ENCODE results near the gene ELAVL3.
"Not testable (repeated sequence)": the region's sequence is repeated elsewhere in the genome, so short reads cannot be mapped to it uniquely, and the experiment has no call there.

ELAVL3 gene

DNA sequence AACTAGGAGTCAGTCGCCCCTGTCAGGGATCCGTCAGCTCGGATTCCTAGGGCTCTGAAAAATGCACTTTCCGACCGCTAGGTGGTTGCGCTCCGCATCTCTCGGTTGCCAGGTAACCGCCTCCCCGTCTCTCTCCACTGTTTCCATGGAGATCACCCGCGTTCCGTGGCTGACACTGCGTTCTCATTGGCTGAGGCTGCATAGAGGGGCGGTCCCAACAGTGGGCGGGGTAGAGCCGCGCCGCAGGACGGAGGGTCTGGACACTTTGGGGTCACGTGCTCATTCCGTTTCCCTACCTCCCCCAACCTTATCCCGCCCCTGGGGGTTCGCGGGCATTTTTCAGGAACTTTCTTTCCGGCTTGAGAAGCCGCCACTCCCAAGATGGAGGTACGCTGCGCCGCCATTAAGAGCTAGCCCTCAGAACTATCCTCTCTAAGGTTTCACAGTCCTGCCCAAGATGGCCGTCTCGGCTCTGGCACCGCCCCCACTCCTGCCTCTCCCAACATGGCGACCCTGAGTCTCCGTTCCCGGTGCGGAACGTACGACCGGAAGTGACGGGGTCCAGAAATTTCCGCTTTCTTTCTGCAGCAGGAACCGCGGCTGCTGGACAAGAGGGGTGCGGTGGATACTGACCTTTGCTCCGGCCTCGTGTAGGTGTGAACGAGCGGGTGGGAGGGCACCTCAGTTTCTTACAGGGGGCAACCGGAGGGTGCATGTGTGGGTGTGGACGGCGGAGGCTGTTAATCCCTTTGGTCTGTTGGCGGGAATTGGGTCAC lies 45.6 kb downstream of the ELAVL3 start, which contains the start of the genes ODAD3 and PRKCSH:
Gene ODAD3 (minus strand): TSS at position 65 of the 776 bp plus-strand sequence. CDS start 105 bp downstream, outside the sequence.
Gene PRKCSH (plus strand): TSS at position 579 of the 776 bp plus-strand sequence. CDS start 483 bp downstream, outside the sequence.
- peak; percentile 100 for DNase-seq

DNA sequence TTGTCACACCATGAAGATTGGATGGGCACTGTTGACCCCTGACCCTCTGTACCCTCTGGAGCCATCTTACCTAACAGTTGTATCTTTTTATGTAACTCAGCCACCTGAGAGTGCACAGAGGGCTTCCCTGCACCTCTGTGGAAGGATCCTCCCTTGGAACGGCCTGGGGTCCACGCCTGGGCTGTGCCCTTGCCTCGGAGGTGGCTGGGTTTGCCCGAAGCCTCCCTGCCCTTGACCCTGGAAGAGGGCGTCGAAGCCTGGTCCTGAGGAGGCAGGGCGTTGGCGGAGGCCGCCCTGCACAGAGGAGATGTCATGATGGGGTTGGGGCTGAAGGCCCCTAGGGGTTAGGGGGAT lies 46.2 kb downstream of the ELAVL3 start:
- no peak for DNase-seq

DNA sequence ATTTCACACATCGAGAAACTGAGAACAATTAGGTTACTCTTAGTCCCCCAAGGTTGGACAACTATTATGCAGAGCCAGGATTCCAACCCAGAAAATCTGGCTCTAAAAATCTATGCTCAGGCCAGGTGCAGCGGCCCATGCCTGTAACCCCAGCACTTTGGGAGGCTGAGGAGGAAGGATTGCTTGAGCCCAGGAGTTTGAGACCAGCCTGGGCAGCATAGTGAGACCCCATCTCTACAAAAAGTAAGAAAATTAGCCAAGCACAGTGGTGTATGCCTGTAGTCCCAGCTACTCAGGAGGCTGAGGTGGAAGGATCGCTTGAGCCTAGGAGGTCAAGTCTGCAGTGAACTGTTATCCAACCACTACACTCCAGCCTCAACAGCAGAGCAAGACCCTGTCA lies 47.3 kb downstream of the ELAVL3 start:
- DNase-seq, result not testable (repeated sequence)

DNA sequence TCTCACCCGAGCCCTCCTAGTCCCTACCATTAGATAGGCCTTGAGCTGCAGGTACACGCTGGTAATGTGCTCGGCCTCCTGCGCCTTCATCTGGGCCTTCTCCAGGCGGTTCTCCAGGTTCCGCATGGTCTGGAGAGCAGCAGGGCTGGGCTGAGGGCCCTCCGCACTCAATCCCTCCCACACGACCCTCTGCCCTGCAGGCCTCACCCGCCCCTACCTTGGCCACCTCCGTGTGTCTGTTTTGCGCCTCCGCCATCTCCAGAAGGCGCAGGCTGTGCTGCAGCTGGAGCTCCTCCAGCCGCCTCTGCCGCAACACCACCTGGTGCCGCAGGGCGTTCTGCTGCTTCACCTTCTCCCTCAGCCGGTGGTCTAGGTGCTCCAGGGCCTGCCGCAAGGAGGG lies 54.2 kb downstream of the ELAVL3 start:
- no peak for DNase-seq

DNA sequence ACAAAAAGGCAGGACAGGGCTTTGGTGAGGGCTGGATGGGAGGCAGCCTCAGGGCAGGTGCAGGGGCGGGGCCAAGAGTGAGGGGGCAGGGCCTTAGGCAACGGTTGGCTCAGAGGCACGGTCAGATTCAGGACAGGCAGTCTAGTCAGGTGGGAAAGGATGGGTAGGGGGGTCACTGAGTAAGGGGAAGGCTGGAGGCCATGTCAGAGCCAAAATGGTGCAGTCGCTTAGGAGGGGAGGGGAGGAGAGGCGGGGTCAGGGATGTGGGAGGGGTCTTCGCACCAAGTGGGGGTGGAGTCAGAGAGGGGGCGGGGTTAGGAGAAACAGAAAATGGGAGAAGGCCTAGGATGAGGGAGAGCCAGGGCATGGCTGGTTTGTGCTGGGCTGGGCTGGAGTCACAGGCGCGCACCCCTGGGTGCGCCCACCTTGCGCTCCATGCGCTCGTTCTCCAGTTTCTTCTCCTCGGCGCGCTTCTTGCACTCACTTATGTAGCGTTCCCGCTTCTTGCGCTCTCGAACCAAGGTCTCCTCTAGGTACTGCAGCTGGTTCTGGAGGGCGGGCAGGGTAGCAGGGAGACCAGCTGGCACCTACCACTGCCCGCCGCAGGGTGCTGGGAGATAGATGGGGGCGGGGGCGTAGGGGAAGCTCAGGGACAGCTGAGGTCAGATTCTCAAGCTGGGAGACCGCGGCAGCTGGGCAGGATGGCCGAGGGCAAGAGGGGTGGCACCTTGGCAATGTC lies 55.0 kb downstream of the ELAVL3 start:
- DNase-seq, result no peak

DNA sequence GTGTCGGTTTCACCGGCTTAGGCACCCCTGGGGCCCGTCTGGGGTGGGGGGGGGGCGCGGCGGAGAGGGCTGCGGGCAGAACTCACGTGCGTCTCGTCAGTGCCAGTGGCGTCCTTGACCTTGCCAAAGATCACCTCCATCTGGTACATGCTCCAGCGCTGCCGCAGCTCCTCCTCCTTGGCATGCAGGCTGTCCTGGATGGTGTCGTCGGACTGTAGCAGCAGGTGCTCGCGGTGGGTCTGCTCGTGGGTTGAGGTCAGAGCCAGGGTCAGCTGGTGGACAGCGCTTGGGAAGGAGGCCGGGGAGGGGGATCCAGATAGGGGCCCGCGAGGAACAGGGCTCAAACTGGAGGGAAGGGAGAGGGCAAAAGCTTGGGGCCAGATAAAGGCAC lies 57.1 kb downstream of the ELAVL3 start:
- DNase-seq, result no peak

DNA sequence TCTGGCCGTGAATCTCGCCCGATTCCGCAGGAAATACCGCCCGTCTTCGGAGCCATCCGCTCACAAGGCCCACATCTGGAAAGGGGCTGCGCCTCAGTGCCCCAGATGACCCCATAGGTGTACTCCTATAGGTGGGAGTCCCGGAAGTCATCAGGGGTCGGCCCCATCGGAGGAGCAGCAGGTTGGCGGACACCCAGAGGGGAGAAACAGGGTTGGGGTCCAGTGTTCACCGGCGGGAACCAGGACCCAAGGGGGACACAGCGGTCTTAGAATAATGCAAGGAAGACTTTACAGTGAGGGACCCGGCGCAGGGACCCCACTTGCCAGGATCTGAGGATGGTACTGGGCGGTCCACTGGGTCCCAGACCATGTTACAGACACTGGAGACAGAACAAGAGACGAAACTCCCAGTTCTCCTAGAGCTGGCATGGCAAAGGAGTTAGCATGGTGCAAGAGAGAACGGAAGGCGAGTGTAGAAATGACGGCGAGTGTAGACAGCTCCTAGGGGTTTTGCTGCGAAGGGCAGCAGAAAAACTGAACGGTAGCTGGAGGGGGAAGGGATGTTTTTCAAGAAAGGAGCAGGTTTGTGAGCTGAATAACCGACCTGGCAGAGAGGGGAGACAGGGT lies 57.6 kb downstream of the ELAVL3 start:
- no peak for DNase-seq

DNA sequence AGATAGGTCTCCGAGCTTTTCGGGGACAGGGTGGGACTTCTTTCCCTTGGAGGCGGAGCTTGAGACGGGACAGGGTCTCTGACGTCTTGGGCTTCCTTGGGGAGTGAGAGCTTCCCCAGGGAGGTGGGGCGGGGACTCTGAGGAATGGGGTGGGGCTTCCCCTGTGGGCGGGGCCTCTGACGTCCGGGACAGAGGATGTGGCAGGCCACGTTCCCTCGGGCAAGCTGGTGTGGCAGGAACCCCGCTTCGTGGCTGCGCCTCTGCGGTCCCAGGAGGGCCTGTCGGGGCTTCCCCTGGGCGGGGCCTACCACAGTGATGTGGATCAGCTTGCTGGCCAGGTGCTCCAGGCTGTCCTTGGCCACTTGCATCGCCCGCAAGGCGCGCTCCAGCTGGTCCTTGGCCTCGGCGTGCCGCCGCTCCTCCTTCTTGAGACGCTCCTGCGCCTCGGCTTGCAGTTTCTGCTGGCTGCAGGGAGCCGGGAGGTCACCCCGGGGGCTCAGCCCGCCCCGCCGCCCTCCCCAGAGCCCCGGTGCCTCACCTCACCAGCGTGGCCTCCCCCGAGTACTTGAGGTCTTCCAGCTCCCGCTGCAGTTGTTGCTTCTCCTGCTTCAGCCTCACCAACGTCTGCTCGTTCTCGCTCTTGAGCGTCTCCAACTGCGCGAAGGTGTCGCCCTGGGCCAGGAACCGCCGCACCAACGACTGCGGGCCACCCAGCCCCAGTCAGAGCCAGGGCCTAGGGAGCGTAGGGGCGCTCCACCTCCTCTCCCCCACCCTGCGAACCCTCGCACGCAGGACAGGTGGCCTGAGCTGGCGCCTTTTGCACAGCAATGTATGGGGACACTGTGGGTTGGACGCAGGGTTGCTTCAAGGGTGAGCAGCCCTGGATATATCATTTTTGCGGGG lies 58.4 kb downstream of the ELAVL3 start:
- peak; percentile 33 for DNase-seq

DNA sequence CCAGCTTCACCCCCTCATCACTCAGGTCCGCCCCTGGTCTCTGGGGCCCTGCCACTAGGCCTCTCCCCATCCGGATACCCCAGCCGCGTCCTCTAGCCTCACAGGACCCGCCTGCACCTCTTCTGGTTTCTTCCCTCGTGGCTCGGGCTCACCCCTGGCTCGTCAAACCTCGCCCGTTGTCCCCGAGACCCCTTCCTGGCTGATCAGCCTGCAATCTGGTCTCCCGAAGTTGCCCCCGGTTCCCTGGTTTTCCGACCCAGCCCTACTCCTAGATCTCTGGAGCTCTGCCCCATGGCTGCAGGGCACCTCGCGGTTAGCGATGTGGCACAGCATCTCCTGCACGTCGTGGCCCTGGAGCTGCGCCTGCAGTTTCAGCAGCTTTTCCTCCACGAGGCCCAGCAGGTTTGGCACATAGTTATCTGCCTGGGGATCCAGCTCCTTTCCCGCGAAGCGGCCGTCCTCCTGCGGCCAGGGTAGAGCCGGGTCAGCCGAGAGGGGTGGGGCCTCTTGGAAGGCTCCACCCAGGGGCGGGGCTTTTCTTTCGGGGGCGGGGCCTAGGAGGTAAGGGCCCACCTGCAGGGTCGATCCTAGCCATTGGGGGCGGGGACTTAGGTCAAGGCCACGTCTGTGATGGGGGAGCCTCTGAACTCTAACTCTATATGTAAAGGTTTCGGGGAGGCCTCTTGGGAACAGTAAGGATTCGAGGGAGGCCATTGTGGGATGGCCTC lies 59.3 kb downstream of the ELAVL3 start:
- DNase-seq, result no peak

DNA sequence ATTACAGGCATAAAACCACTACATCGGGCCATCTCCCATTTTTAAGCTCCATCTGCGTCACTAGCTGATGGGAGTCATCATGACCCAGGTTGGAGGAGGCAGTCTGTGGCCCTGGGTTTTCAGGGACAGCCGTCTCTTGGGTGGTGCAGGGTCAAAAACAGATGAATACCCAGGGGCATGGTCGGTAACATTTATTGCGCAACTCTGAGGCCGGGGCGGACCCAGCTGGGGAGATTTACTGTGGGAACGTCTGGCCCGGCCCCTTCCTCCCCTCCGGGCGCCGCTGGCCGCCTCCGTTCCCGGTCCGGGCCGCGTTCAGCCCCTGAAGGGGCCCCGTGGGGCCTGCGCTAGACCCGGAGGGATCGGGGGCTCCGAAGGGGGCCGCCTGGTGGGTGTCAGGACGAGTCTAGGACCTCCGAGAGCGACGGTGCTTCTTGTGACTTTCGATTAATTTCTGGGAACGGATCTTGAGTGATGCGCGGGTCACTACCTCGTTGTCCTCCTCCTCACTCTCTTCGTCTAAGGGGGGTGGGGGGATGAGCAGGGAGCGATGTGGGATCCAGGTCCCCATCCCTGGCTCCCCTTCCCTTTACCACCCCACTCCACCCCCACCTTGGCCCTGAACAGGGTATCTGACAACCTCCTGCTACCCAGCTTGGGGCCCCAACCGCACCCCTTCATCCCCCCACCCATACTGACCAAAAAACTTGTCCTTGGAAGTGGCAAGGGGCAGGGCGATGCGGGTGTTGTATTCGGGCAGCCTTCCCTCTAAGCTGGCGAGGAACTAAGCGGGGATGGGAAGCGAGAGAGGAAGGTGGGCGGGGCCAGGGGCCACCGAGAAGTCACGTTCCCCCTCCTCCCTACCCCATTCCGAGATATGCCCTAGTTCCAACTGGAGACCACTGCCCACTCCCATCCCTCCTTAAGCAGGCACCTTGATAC lies 60.1 kb downstream of the ELAVL3 start:
- no peak for DNase-seq

DNA sequence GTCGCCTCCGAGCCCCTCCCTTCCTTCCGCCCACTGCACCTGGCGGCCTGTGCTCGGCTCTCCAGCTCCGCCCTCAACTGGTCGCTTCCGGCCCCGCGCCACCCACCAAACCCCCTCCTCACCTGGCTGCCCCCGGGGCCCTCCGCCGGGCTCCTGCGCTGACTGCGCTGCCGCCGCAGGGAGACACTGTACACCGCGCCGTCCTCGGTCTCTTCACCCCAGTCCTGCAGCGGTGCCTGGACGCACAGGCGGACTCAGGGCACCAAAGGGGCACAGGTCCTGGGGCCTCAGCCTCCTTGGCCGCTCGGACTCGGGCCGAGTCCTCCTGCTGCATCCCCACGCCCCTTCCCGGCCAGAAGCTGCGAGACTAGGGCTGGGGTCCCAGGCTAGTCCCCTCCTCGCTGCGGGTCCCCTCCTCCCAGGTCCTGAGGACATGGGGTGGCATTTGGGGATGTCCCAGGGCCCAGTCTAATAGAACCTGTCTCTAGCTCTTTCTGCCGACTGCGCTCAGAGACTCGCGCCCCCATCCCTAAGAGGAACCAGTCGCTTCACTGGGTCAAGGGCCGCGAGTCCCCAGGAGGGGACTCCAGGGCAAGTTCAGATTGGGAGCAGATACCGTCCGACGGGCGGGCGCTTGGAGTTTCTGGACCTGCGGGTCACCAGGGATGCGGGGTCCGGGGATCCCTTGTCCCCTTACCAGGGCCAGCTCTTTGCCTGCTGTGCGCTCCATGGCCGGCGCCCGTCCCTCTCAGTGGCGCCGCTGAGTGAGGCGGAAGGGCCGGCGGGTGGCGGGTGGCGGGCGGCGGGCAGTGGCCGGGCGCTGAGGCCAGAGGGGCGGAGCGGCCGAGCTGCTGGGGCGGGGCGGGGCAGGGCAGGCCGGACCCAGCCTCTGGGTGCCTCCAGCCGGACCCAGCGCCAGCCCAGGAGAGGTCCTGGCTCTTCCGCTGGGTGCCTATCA lies 62.0 kb downstream of the ELAVL3 start, which contains the start of gene RGL3:
Gene RGL3 (minus strand): TSS at position 766 of the 958 bp plus-strand sequence. CDS start 36 bp downstream, at position 730.
- no peak for DNase-seq

DNA sequence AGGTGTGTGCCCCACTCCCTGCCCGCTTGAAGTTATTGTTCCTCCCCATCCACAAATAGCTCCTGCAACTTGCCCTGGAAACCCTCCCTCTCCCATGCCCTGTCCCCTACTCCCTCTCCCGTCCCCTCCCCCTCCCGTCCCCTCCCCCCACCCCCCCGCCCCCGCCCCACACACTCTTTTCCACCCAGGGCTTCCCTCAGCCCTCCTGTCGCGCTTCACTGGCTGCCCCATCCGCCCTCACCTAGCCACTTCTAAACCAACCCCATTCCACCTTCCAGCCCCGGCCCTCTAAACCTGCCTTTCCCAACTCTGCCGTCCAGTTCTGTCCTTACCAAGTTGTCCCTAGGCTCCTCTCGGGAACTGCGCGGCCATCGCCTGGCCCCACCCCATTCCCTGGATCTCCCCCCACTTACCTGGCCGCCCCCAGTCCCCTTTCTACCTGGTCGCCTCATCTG lies 62.7 kb downstream of the ELAVL3 start:
- no peak for DNase-seq

DNA sequence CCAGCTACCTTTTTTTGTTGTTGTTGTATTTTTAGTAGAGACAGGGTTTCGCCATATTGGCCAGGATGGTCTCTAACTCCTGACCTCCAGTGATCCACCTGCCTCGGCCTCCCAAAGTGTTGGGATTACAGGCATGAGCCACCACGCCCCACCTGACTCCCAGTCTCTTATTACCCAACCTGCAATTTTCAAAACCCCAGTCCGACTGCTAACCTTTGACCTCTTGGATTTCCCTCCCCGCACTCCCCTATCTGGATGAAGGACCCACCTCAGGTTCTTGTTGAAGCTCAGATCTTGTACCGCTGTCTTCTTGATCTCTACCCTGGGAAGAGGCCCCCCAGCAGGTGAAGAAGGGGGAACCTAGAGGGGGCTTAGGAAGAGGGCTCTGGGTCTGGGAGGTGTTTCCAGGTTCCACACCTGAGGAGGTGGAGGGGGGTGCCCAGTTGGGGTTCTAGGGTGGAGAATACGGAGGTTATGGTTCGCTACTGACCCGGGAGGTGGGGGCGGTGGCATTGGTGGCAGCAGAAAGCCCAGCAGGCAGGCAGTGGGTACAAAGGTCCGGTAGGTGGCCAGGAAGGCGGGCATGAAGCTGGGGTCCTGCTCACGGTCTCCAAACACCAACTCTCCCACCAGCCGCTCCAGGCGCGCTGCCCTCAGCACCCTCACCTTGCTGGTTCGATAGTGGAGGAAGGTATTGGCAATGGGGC lies 64.3 kb downstream of the ELAVL3 start:
- DNase-seq, result no peak

DNA sequence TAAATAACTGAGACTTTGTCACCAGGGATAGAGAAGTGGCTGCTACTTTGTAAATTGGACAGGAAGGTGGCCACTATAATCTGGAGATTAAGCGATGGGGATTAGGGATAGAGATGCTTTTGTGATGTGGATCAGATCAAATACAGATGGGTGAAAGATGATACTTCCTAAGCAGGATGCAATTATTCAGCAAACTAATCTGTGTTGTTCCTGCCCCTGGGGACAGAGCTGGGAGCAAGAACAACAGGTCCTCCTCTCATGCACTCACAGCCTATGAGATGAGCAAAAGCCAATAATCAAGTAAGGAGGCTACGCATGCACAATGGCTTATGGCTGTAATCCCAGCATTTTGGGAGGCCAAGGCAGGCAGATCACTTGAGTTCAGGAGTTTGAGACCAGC lies 66.3 kb downstream of the ELAVL3 start:
- DNase-seq, result no peak

DNA sequence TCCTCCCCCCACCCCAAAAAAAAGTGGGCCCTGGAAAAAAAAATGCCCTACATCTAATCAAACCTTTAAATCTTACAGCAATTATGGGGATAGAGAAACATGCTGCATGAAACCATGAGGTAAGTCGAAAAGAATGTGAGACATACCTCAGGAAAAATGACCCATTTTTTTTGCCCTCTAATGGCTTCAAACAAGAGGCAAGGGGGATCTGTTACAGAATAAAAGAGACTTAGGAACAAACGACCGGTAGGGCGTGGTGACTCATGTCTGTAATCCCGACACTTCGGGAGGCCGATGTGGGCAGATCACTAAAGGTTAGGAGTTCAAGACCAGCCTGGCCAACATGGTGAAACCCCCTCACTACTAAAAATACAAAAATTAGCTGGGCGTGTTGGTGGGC lies 70.2 kb downstream of the ELAVL3 start:
- DNase-seq, result peak; percentile 31

DNA sequence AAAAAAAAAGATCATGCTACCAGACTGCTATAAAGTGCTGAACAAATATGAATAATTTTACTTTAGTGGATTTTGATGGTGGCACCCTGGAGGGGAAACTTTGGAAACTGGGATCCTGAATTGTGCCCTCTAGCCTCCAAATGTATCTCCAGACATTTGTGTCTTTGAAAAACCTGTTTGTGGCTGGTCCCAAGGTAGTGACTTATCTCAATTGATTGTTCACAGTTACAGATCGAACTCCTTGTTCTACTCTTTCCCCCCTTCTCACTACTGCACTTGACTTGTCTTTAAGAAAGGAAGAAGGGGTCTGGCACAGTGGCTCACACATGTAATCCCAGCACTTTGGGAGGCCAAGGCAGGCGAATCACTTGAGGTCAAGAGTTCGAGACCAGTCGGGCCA lies 72.3 kb downstream of the ELAVL3 start:
- no peak for DNase-seq

DNA sequence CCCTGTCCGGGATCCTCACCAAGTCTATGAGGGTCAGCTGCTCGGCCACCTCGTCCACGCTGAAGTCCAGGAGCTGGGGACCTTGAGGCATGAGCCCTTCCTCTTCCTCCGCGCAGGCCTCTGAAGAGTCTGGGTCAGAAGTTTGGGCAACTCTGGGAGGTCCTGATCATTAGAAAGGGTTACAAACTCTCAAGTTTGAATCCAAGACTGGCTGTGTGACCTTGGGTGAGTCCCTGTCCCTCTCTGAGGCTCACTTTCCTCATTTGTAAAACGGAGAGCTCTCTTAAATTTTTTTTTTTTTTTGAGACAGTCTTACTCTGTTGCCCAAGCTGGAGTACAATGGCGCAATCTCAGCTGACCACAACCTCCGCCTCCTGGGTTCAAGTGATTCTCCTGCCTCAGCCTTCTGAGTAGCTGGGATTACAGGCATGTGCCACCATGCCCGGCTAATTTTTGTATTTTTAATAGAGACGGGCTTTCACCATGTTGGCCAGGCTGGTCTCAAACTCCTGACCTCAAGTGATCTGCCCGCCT lies 74.1 kb downstream of the ELAVL3 start:
- not testable (repeated sequence) for DNase-seq

Data from fibroblast of skin of abdomen (primary cell).